Smooth muscle cell (in vitro differentiated cells): ENCODE data around the gene SLC9A4. TPM values are rescaled to one million over a fixed set of nuclear protein-coding genes. Genes with fewer than 3 reads are reported as not detected.

Experiments used
- DNase-seq: peaks from one replicate; lab custom pipeline; 2025; ENCODE audit not compliant: unreplicated experiment; lab: John Stamatoyannopoulos, UW
- H2AFZ ChIP-seq: fragments of 200-600 bp; sonication (generic); 2 replicates; pipeline ENCODE4 v1.6.0; 2016; ENCODE audit warnings: antibody characterized with exemption, low read depth, mild to moderate bottlenecking
- H3F3A ChIP-seq: fragments of 200-600 bp; sonication (generic); 2 replicates; pipeline ENCODE4 v1.6.0; 2017; ENCODE audit warnings: antibody characterized with exemption, low read depth
- H3K27ac ChIP-seq: fragments of 200-600 bp; sonication (generic); 2 replicates; pipeline ENCODE4 v1.5.1; 2016; ENCODE audit warnings: low read depth, mild to moderate bottlenecking
- H3K27me3 ChIP-seq: fragments of 200-600 bp; sonication (generic); 2 replicates; pipeline ENCODE4 v1.6.1; 2016; ENCODE audit warnings: low read depth, mild to moderate bottlenecking
- H3K36me3 ChIP-seq: fragments of 200-600 bp; sonication (generic); 2 replicates; pipeline ENCODE4 v1.5.1; 2016; ENCODE audit warnings: low read depth
- H3K4me1 ChIP-seq: fragments of 200-600 bp; sonication (generic); 2 replicates; pipeline ENCODE4 v1.5.1; 2016; ENCODE audit warnings: low read depth
- H3K4me2 ChIP-seq: fragments of 200-600 bp; sonication (generic); 2 replicates; pipeline ENCODE4 v1.6.0; 2016; ENCODE audit warnings: mild to moderate bottlenecking
- H3K4me3 ChIP-seq: fragments of 200-600 bp; sonication (generic); 2 replicates; pipeline ENCODE4 v1.5.1; 2016; ENCODE audit warnings: mild to moderate bottlenecking
- H3K79me2 ChIP-seq: fragments of 200-600 bp; sonication (generic); 2 replicates; pipeline ENCODE4 v1.6.0; 2016; ENCODE audit warnings: low read depth, mild to moderate bottlenecking
- H3K9ac ChIP-seq: fragments of 200-600 bp; sonication (generic); 2 replicates; pipeline ENCODE4 v1.6.0; 2016; ENCODE audit warnings: low read depth
- H3K9me3 ChIP-seq: fragments of 200-600 bp; sonication (generic); replicated peaks from 2 replicates; pipeline ENCODE4 v1.5.1; 2016; ENCODE audit warnings: low read depth
- H4K20me1 ChIP-seq: fragments of 200-600 bp; sonication (generic); 2 replicates; pipeline ENCODE4 v1.6.0; 2016; ENCODE audit warnings: low read depth
- WGBS: methylation state at CpG from one replicate; pipeline ENCODE4 v1.1.7; 2016; ENCODE audit warnings: low lambda C conversion rate; 5-methylcytosine and 5-hydroxymethylcytosine counted together
- polyA plus RNA-seq: library from polyadenylated mRNA; unstranded; fragments of >200 nt; fragmentation: Nextera tagmentation; extraction: Ambion mirVana; gene quantifications from 2 replicates; pipeline ENCODE4 v1.2.1, GENCODE V29; 2016
- total RNA-seq: library from RNA; depleted of rRNA; stranded (reverse); fragments of >200 nt; gene quantifications from 2 replicates; pipeline ENCODE4 v1.2.3, GENCODE V29; 2014
- TF ChIP-seq, protein P1 (sequence below): fragments of 200-600 bp; sonication (generic); IDR thresholded peaks from 2 replicates; pipeline ENCODE4 v1.5.1; 2017; ENCODE audit warnings: borderline replicate concordance, mild to moderate bottlenecking, antibody characterized with exemption; ENCODE audit not compliant: insufficient read depth, poor library complexity, severe bottlenecking

The SLC9A4 gene
- total and polyA plus RNA-seq, 2 experiments from 2014 or later = not detected

GRCh38 chr2:102449370-102449974 is 23.6 kb upstream of the SLC9A4 start:
- H3K4me2 ChIP-seq = no peak overlapping the region
- no peak overlapping the region for H3K4me3 ChIP-seq
- no peak overlapping the region for H3K27ac ChIP-seq
- H3K36me3 ChIP-seq = no peaks in the 10 kb centered on the region
- no peaks in the 10 kb centered on the region for H3K4me1 ChIP-seq
- no peak overlapping the region for H2AFZ ChIP-seq
- H3K27me3 ChIP-seq = peaks cover 10% of the 10 kb centered on the region
- no peaks in the 10 kb centered on the region for H4K20me1 ChIP-seq
- H3K9me3 ChIP-seq = no peaks in the 10 kb centered on the region
- no peak overlapping the region for H3K9ac ChIP-seq
- no peak for DNase-seq
- H3F3A ChIP-seq = no peaks in the 10 kb centered on the region
- 0% methylated on average over 1 of the region's 1 CpG for WGBS
- TF ChIP-seq, protein P1, sequence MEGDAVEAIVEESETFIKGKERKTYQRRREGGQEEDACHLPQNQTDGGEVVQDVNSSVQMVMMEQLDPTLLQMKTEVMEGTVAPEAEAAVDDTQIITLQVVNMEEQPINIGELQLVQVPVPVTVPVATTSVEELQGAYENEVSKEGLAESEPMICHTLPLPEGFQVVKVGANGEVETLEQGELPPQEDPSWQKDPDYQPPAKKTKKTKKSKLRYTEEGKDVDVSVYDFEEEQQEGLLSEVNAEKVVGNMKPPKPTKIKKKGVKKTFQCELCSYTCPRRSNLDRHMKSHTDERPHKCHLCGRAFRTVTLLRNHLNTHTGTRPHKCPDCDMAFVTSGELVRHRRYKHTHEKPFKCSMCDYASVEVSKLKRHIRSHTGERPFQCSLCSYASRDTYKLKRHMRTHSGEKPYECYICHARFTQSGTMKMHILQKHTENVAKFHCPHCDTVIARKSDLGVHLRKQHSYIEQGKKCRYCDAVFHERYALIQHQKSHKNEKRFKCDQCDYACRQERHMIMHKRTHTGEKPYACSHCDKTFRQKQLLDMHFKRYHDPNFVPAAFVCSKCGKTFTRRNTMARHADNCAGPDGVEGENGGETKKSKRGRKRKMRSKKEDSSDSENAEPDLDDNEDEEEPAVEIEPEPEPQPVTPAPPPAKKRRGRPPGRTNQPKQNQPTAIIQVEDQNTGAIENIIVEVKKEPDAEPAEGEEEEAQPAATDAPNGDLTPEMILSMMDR = peak; percentile 85
- no peaks in the 10 kb centered on the region for H3K79me2 ChIP-seq

- H3K36me3 ChIP-seq = no peaks in the 10 kb centered on the region
- no peak for DNase-seq
- H3K4me1 ChIP-seq = no peaks in the 10 kb centered on the region
- no peak overlapping the region for H2AFZ ChIP-seq
- WGBS = 46% methylated on average over 2 of the region's 2 CpGs
- TF ChIP-seq, protein P1 = no peak
- no peak overlapping the region for H3K4me2 ChIP-seq
- H4K20me1 ChIP-seq = no peaks in the 10 kb centered on the region
- H3F3A ChIP-seq = no peaks in the 10 kb centered on the region
- H3K9me3 ChIP-seq = no peaks in the 10 kb centered on the region
- no peak overlapping the region for H3K27ac ChIP-seq
- peaks cover 6% of the 10 kb centered on the region for H3K27me3 ChIP-seq
- no peak overlapping the region for H3K9ac ChIP-seq
- H3K4me3 ChIP-seq = no peak overlapping the region
- H3K79me2 ChIP-seq = no peaks in the 10 kb centered on the region
Observed at GRCh38 chr2:102451968-102452367, 21.1 kb upstream of the SLC9A4 start.

- H3K9me3 ChIP-seq = no peaks in the 10 kb centered on the region
- no peak for DNase-seq
- no peaks in the 10 kb centered on the region for H3K79me2 ChIP-seq
- H3F3A ChIP-seq = no peaks in the 10 kb centered on the region
- no peak overlapping the region for H3K27ac ChIP-seq
- H3K4me2 ChIP-seq = no peak overlapping the region
- 78% methylated on average over 4 of the region's 4 CpGs for WGBS
- H4K20me1 ChIP-seq = no peaks in the 10 kb centered on the region
- H3K4me3 ChIP-seq = no peak overlapping the region
- no peak overlapping the region for H3K9ac ChIP-seq
- TF ChIP-seq, protein P1 = no peak
- no peaks in the 10 kb centered on the region for H3K36me3 ChIP-seq
- H2AFZ ChIP-seq = no peak overlapping the region
- no peaks in the 10 kb centered on the region for H3K4me1 ChIP-seq
- H3K27me3 ChIP-seq = peaks cover 6% of the 10 kb centered on the region
Observed at GRCh38 chr2:102453501-102453900, 19.5 kb upstream of the SLC9A4 start.

- Histone ChIP-seq H2AFZ (no peak overlapping the region), H3K9me3 (no peaks in the 10 kb centered on the region), H3K9ac (no peak overlapping the region), H3K27ac (no peak overlapping the region), H3K79me2 (no peaks in the 10 kb centered on the region), H3K4me3 (no peak overlapping the region), H3K36me3 (no peaks in the 10 kb centered on the region), H4K20me1 (no peaks in the 10 kb centered on the region), H3K27me3 (peaks cover 18% of the 10 kb centered on the region), H3K4me1 (no peaks in the 10 kb centered on the region), H3F3A (no peaks in the 10 kb centered on the region), H3K4me2 (no peak overlapping the region)
- TF ChIP-seq, protein P1 = no peak
- 80% methylated on average over 2 of the region's 2 CpGs for WGBS
- no peak for DNase-seq
Observed at GRCh38 chr2:102455061-102455670, 17.9 kb upstream of the SLC9A4 start.
